Vagina (tissue), 2 donors: ENCODE data around the gene SNRNP27. TPM values are rescaled to one million over a fixed set of nuclear protein-coding genes. Genes with fewer than 3 reads are reported as not detected.

Source experiments
- DNase-seq, 2 donors: peaks; one replicate each; pipeline ENCODE4 v3.0.0-alpha.2; 2017; ENCODE audit errors: extremely low spot score in 2 of 2
- H3K27ac ChIP-seq: fragments of 200-600 bp; sonication (generic); one replicate; pipeline ENCODE4 v1.5.1; 2019
- H3K27me3 ChIP-seq: fragments of 200-600 bp; sonication (generic); one replicate; pipeline ENCODE4 v1.5.1; 2019
- H3K36me3 ChIP-seq, 2 donors: fragments of 200-600 bp; sonication (generic); one replicate each; pipeline ENCODE4 v1.5.1; 2017 to 2019
- H3K4me1 ChIP-seq: fragments of 200-600 bp; sonication (generic); one replicate; pipeline ENCODE4 v1.5.1; 2019
- H3K4me3 ChIP-seq, 2 donors: fragments of 200-600 bp; sonication (generic); 1 replicate in 1 of 2; 2 replicates in 1 of 2; pipeline ENCODE4 v1.5.1; 2016 to 2019
- H3K9me3 ChIP-seq: fragments of 200-600 bp; sonication (generic); one replicate; pipeline ENCODE4 v1.5.1; 2019
- POLR2A ChIP-seq, 2 donors: fragments of 450-650 bp; IDR thresholded peaks; one replicate each; pipeline ENCODE4 v1.6.1; 2017; ENCODE audit warnings: antibody characterized with exemption in 2 of 2, mild to moderate bottlenecking in 2 of 2, moderate library complexity in 2 of 2
- POLR2AphosphoS5 ChIP-seq, 2 donors: sonication (generic); formaldehyde crosslinking; IDR thresholded peaks; one replicate each; pipeline ENCODE4 v1.9.0; 2017; ENCODE audit warnings: antibody characterized with exemption in 2 of 2, mild to moderate bottlenecking in 2 of 2, low read depth in 1 of 2; ENCODE audit not compliant: insufficient read depth in 1 of 2
- intact Hi-C: fragments of 100-400 bp; cut with DNase I; formaldehyde crosslinking; loops from one replicate; pipeline ENCODE4 v1.15.1; 2023
- total RNA-seq: library from RNA; depleted of rRNA; stranded (reverse); fragments of >200 nt; gene quantifications from one replicate; pipeline ENCODE4 v1.2.3, GENCODE V29; 2016
- TF ChIP-seq, protein P1 (sequence below), 3 experiments: fragments of 450-650 bp in 2 of 3; fragments of 200-600 bp in 1 of 3; sonication (generic) in 1 of 3; IDR thresholded peaks; one replicate each; pipeline ENCODE4 v1.5.1; 2017 to 2019; ENCODE audit warnings: antibody characterized with exemption in 3 of 3, mild to moderate bottlenecking in 2 of 3, moderate library complexity in 2 of 3

Gene SNRNP27
- total RNA-seq, 1 donor from 2014 or later = 62.9 TPM

DNA sequence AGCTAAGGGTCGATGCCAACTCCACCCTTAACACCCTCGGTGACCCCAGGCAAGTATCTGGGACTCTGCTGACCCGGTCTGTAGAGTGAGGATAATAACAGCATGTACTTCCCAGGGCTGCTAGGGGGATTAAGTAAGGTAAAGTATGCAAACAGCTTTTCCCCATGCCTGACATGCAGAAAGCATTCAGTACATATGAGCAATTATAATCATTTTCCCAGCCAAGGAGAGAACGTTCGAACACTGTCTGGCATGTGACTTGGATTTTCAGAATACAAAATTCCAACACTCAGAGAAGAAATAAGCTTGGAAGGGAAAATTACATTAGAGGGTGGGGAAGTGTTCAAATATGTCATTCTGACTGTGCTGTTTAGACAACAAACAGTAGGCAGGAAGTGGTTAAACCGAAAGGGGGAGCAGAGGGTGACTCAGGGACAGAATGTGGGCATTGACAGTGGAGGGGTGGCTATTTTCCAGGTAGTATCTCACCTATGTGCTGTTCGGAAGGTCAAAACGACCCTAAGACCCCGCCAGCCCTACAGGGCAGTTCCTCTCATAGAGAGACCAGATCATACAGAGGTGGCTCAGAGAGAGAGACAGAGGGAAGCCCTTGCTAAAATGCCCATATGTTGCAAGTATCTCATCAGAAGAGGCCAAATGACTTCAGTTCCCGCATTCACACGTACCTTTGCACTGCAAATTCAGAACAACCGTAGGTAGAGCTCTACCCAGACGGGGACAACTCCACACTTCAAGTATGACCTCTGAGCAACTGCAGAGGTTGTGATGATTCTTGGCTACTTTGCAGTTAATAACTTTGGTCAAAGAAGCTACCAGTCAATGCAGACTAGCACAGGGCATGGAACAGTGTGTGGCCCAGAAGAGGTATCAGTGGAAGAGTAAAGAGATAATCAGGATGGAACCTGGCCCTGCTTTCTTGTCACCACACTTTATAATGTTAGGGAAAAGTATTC lies 52.9 kb downstream of the SNRNP27 start:
- intact Hi-C loops = no loop called here
- Histone ChIP-seq H3K9me3 (no peaks in the 10 kb centered on the region), H3K36me3 (peaks cover 0 to 6% of the 10 kb centered on the region in 2 donors), H3K4me3 (no peak overlapping the region), H3K27ac (no peak overlapping the region), H3K27me3 (no peaks in the 10 kb centered on the region), H3K4me1 (no peaks in the 10 kb centered on the region)
- TF ChIP-seq POLR2A (IDR thresholded peaks at IDR 0.05) (no peak), POLR2AphosphoS5 (IDR thresholded peaks at IDR 0.05; ENCODE audit: insufficient read depth in 1 of 2, low read depth in 1 of 2) (no peak)
- TF ChIP-seq, protein P1, sequence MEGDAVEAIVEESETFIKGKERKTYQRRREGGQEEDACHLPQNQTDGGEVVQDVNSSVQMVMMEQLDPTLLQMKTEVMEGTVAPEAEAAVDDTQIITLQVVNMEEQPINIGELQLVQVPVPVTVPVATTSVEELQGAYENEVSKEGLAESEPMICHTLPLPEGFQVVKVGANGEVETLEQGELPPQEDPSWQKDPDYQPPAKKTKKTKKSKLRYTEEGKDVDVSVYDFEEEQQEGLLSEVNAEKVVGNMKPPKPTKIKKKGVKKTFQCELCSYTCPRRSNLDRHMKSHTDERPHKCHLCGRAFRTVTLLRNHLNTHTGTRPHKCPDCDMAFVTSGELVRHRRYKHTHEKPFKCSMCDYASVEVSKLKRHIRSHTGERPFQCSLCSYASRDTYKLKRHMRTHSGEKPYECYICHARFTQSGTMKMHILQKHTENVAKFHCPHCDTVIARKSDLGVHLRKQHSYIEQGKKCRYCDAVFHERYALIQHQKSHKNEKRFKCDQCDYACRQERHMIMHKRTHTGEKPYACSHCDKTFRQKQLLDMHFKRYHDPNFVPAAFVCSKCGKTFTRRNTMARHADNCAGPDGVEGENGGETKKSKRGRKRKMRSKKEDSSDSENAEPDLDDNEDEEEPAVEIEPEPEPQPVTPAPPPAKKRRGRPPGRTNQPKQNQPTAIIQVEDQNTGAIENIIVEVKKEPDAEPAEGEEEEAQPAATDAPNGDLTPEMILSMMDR (IDR thresholded peaks at IDR 0.05) = no peak
- DNase-seq = peak in 1 of 2 donors; percentile 67

DNA sequence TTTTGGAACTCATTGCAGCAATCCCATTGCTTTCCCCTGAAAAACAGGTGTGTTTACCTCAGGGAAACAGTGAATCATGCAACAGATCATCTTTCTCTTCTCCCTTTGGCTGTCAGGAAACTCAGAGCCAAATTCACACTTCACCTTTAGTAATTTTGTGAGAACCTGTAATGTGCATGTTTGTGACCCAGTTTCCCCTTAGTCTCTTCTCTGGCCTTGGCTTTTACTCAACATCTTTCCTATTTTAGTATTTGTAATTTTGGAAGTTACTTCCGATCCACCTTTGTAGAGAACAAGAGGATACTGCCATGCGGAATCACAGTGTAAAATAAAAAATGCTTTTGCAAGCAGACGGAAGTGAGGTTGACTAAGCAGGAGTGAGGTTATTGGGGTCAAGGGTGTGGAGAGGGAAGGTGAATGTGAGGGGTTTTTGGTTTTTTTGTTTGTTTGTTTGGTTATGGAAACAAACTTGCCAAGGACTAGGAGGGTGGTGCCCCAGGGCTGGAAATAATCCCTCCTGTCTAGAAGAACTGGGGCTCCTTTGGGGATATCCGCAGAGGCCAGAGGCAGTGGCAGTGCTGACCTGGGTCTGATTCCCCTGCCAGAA lies 53.7 kb downstream of the SNRNP27 start:
- Histone ChIP-seq H3K27ac (no peak overlapping the region), H3K36me3 (peaks cover 0 to under 1% of the 10 kb centered on the region in 2 donors), H3K4me3 (no peak overlapping the region), H3K27me3 (no peaks in the 10 kb centered on the region), H3K9me3 (no peaks in the 10 kb centered on the region), H3K4me1 (no peaks in the 10 kb centered on the region)
- intact Hi-C loops = no loop called here
- TF ChIP-seq, protein P1 (IDR thresholded peaks at IDR 0.05) = no peak
- no peak for TF ChIP-seq POLR2A (IDR thresholded peaks at IDR 0.05)
- peak in 1 of 2 donors; percentile 34 for DNase-seq

DNA sequence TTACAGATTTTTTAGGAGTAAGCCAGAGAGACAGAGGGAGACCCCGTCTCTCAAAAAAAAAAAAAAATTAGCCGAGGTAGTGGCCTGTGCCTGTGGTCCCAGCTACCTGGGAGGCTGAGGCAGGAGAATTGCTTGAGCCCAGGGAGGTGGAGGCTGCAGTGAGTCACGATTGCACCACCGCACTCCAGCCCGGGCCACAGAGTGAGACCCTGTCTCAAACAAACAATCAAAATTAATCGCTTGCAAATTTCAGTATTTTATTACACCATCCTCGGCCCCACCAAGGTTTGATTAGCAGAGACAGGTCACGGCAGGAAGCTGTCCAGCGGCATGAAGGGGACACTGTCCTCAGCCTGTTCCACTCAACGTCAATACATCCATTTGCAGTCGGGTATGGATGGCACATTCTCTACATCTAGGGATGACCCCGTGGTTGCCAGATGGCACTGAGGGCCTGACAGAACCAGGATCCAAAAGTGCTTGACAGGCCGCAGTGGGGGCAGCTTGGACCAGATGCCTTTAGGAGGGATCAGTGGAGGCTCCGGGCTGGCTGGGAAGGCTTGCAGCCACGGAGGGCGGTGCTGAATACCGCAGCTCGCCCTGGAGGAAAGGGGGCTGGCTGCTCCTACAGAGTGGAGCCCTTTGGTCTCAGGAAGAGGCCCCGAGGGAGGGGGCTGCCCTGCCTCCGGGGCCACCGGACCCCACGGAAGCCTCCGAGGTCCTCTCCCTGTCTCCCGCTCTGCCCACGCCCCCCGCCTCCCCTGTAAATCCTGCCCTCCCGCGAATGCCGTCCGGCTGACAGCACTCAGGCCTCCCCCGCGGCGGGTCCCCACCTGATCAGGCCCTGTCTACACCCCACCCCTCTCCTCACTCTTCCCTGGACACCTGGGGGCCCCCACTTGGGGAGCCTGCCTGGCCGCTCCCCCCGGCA lies 54.5 kb downstream of the SNRNP27 start:
- peak in 1 of 2 donors; percentile 58 for DNase-seq
- Histone ChIP-seq H3K4me1 (no peaks in the 10 kb centered on the region), H3K9me3 (no peaks in the 10 kb centered on the region), H3K4me3 (no peak overlapping the region), H3K27ac (no peak overlapping the region), H3K36me3 (no peaks in the 10 kb centered on the region), H3K27me3 (no peaks in the 10 kb centered on the region)
- TF ChIP-seq, protein P1 (IDR thresholded peaks at IDR 0.05) = no peak
- TF ChIP-seq POLR2AphosphoS5 (IDR thresholded peaks at IDR 0.05; ENCODE audit: insufficient read depth in 1 of 2, low read depth in 1 of 2) = no peak
- TF ChIP-seq POLR2A (IDR thresholded peaks at IDR 0.05) = no peak
- intact Hi-C loops = no loop called here

DNA sequence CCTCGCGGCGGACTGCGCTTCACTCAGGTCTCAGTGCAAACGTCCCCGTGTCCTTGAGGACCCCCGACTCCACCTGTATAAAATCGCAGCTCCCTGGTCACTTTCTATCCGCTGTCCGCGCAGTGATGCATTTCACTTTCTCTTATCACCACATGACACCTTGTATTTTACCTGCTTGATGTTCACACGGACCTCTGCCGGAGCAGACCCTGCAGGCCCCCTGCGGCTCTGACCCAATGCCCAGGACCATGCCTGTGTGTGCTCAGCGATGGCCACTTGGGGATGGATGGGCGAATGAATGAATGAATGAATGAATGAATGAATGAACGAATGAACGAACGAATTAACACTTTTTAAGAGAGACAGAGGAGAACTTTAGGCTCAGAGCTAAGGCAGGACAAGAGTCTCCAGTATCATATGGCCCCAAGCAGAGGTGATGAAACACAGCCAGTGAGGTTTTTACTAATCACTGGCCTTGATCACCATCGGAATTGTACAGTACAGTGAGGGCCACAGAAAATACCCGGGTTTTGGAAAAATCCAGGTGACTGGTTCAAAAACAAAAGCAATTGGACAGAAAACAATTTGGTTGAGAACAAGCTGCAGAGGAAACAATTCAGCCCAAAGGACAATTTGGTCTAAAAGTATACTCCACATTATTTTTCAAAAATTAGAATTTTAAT lies 55.3 kb downstream of the SNRNP27 start:
- H3K9me3 ChIP-seq = no peaks in the 10 kb centered on the region
- TF ChIP-seq, protein P1 (IDR thresholded peaks at IDR 0.05) = no peak
- TF ChIP-seq POLR2AphosphoS5 (IDR thresholded peaks at IDR 0.05; ENCODE audit: insufficient read depth in 1 of 2, low read depth in 1 of 2) (no peak), POLR2A (IDR thresholded peaks at IDR 0.05) (no peak)
- no peaks in the 10 kb centered on the region for H3K36me3 ChIP-seq
- intact Hi-C loops = no loop called here
- no peaks in the 10 kb centered on the region for H3K27me3 ChIP-seq
- no peaks in the 10 kb centered on the region for H3K4me1 ChIP-seq
- no peak overlapping the region for H3K27ac ChIP-seq
- no peak for DNase-seq
- no peak overlapping the region for H3K4me3 ChIP-seq
